Upper lobe of left lung (tissue), 6 donors: ENCODE results near the gene ZRANB2. TPM values are rescaled to one million over a fixed set of nuclear protein-coding genes. Genes with fewer than 3 reads are reported as not detected.

Source experiments
- ATAC-seq, 2 donors: fragments of 200-7000 bp; cut with Tn5 transposase; one replicate each; pipeline ENCODE4 v1.9.1; 2022; ENCODE audit warnings: mild to moderate bottlenecking in 2 of 2, moderate library complexity in 2 of 2; ENCODE audit not compliant: low FRiP score in 2 of 2
- DNase-seq, 2 donors: peaks; one replicate each; pipeline ENCODE4 v3.0.0-alpha.2; 2019 to 2020
- H3K27ac ChIP-seq, 4 donors: fragments of 200-600 bp; sonication (generic); one replicate each; pipeline ENCODE4 v1.5.1; 2016 to 2019
- H3K27me3 ChIP-seq, 4 donors: fragments of 200-600 bp; sonication (generic); one replicate each; pipeline ENCODE4 v1.5.1; 2017 to 2019
- H3K36me3 ChIP-seq, 4 donors: fragments of 200-600 bp; sonication (generic); one replicate each; pipeline ENCODE4 v1.5.1; 2016 to 2019
- H3K4me1 ChIP-seq, 4 donors: fragments of 200-600 bp; sonication (generic); one replicate each; pipeline ENCODE4 v1.5.1; 2018 to 2019
- H3K4me3 ChIP-seq, 4 donors: fragments of 200-600 bp; sonication (generic); one replicate each; pipeline ENCODE4 v1.5.1; 2017 to 2019; ENCODE audit warnings: mild to moderate bottlenecking in 2 of 4, moderate library complexity in 1 of 4
- H3K9me3 ChIP-seq, 4 donors: fragments of 200-600 bp; sonication (generic); one replicate each; pipeline ENCODE4 v1.5.1; 2018 to 2019
- EP300 ChIP-seq, 4 donors: sonication (generic); formaldehyde crosslinking; IDR thresholded peaks; one replicate each; pipeline ENCODE4 v1.5.1; 2017; ENCODE audit warnings: antibody characterized with exemption in 4 of 4, control low read depth in 2 of 4
- POLR2A ChIP-seq, 4 donors: fragments of 450-650 bp; IDR thresholded peaks; one replicate each; pipeline ENCODE4 v1.5.1; 2016 to 2017; ENCODE audit warnings: antibody characterized with exemption in 4 of 4, mild to moderate bottlenecking in 2 of 4
- POLR2AphosphoS5 ChIP-seq, 2 donors: sonication (generic); formaldehyde crosslinking; IDR thresholded peaks; one replicate each; pipeline ENCODE4 v1.5.1; 2017; ENCODE audit warnings: antibody characterized with exemption in 2 of 2
- WGBS, 2 donors: methylation state at CpG; one replicate each; pipeline ENCODE4 v1.1.5; 2017 to 2018; 5-methylcytosine and 5-hydroxymethylcytosine counted together
- total RNA-seq, 6 donors: library from RNA; depleted of rRNA in 4 of 6; stranded (reverse); fragments of >200 nt in 4 of 6; gene quantifications; one replicate each; pipeline versions ENCODE4 v1.1.0 to v1.2.1, GENCODE V29; 2016 to 2021
- TF ChIP-seq, protein P1 (sequence below), 6 experiments: fragments of 450-650 bp in 4 of 6; fragments of 200-600 bp in 2 of 6; sonication (generic) in 2 of 6; IDR thresholded peaks; one replicate each; pipeline ENCODE4 v1.5.1; 2016 to 2019; ENCODE audit warnings: antibody characterized with exemption in 6 of 6
- donor health status: DM: no; HTN: no; CAD: no; lungs with moderate emphysema.
- donor health status: DM: no; HTN: yes; CAD: no; lungs with severe emphysema.

The ZRANB2 gene
- total RNA-seq, 6 donors from 2014 or later: 51.3 to 203 (median 69.7) TPM

DNA sequence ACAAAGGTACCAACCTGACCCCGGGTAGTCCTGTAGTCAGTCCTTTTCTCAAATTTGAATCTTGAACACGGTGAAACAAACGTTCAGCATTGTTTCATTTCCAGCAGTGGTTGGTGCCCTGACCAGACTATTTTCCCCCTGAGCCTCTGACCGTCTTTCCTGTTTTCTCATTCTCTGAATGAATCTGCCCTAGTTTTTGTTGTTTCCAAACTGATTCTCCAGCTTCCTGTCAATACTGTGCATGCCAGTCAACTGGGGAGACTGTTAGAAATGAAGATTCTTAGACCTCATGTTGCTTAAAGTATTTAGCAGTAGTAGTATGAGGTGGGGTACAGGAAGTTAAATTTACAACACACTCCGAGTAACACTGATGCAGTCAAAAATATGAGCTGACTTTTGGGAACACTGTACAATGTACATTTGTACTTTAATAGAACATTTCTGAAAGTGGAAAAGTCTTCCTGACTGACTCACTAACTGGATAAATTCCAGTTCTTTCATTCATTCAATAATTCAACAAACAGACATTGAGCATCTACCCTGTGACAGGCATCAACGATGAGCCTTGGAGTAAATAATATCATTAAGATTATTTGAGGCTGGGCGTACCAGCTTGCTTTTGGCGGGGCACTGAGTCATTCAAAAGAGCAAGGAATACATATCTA, 26.0 kb upstream of the ZRANB2 start:
- Histone ChIP-seq H3K4me1 (no peaks in the 10 kb centered on the region), H3K27me3 (no peaks in the 10 kb centered on the region), H3K9me3 (no peaks in the 10 kb centered on the region), H3K27ac (no peak overlapping the region), H3K36me3 (no peaks in the 10 kb centered on the region), H3K4me3 (no peak overlapping the region)
- 82 to 88% methylated on average over 8 of the region's 8 CpGs for WGBS, 2 donors
- TF ChIP-seq, protein P1, sequence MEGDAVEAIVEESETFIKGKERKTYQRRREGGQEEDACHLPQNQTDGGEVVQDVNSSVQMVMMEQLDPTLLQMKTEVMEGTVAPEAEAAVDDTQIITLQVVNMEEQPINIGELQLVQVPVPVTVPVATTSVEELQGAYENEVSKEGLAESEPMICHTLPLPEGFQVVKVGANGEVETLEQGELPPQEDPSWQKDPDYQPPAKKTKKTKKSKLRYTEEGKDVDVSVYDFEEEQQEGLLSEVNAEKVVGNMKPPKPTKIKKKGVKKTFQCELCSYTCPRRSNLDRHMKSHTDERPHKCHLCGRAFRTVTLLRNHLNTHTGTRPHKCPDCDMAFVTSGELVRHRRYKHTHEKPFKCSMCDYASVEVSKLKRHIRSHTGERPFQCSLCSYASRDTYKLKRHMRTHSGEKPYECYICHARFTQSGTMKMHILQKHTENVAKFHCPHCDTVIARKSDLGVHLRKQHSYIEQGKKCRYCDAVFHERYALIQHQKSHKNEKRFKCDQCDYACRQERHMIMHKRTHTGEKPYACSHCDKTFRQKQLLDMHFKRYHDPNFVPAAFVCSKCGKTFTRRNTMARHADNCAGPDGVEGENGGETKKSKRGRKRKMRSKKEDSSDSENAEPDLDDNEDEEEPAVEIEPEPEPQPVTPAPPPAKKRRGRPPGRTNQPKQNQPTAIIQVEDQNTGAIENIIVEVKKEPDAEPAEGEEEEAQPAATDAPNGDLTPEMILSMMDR (IDR thresholded peaks at IDR 0.05): no peak
- TF ChIP-seq POLR2AphosphoS5 (IDR thresholded peaks at IDR 0.05): no peak
- no peak for TF ChIP-seq EP300 (IDR thresholded peaks at IDR 0.05)
- no peak for TF ChIP-seq POLR2A (IDR thresholded peaks at IDR 0.05)
- DNase-seq: no peak
- ATAC-seq: no peak

DNA sequence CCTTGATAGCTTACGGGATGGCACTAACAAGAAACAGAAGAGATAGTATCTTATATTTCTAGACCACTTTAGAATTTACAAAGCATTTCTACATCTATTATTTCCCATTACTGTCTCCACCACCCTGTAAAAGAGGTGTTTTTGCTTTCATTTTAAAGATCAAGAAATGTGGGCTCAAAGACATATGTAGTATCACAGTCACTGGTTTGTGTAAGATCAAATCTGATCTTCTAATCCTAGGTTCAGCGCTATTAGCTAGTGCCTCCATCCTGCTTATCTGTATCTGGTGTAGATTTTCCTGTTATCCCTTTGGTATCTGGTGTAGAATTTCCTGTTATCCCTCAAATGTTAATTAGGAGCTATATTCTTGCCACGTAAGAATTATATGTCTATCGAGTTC, 23.6 kb upstream of the ZRANB2 start:
- no peak overlapping the region for H3K27ac ChIP-seq
- DNase-seq (no peak), ATAC-seq (no peak)
- TF ChIP-seq EP300 (IDR thresholded peaks at IDR 0.05) (no peak), POLR2A (IDR thresholded peaks at IDR 0.05) (no peak), POLR2AphosphoS5 (IDR thresholded peaks at IDR 0.05) (no peak)
- TF ChIP-seq, protein P1 (IDR thresholded peaks at IDR 0.05): no peak
- no peak overlapping the region for H3K4me3 ChIP-seq
- H3K9me3 ChIP-seq: no peaks in the 10 kb centered on the region
- 90 to 94% methylated on average over 4 of the region's 4 CpGs for WGBS, 2 donors
- no peaks in the 10 kb centered on the region for H3K4me1 ChIP-seq
- no peaks in the 10 kb centered on the region for H3K36me3 ChIP-seq
- H3K27me3 ChIP-seq: no peaks in the 10 kb centered on the region

DNA sequence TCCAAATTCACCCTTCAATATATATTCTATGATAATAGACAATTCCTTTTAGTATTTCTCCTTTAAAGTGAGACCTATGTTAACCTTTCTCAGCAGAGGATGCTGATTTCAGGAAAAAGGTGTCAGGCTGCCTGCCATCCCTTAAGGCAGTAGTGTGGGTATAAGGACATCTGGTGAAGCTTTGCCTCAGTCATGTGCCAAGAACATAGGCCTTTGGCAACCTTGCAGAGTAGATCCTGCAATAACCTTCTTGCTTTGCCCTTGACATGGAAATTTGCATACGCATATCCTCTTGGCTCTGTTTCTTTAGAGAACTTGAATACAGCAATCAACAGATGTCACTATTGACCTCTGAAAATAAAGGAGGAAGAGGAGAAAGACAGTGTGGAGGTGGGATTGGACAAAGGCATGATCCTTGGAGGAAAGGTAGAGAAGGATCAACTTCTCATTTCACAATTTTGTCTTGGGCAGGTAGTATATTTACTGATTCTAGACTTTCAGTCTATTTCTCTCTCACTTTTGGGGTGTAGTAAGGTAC, 21.1 kb upstream of the ZRANB2 start:
- H3K4me1 ChIP-seq: no peaks in the 10 kb centered on the region
- H3K9me3 ChIP-seq: no peaks in the 10 kb centered on the region
- whole genome bisulfite sequencing, 2 donors: 95 to 97% methylated on average over 1 of the region's 1 CpG
- H3K27ac ChIP-seq: no peak overlapping the region
- no peak overlapping the region for H3K4me3 ChIP-seq
- H3K27me3 ChIP-seq: no peaks in the 10 kb centered on the region
- H3K36me3 ChIP-seq: no peaks in the 10 kb centered on the region
- ATAC-seq (no peak), DNase-seq (no peak)
- TF ChIP-seq POLR2A (IDR thresholded peaks at IDR 0.05) (no peak), POLR2AphosphoS5 (IDR thresholded peaks at IDR 0.05) (no peak), EP300 (IDR thresholded peaks at IDR 0.05) (no peak)
- TF ChIP-seq, protein P1 (IDR thresholded peaks at IDR 0.05): no peak

DNA sequence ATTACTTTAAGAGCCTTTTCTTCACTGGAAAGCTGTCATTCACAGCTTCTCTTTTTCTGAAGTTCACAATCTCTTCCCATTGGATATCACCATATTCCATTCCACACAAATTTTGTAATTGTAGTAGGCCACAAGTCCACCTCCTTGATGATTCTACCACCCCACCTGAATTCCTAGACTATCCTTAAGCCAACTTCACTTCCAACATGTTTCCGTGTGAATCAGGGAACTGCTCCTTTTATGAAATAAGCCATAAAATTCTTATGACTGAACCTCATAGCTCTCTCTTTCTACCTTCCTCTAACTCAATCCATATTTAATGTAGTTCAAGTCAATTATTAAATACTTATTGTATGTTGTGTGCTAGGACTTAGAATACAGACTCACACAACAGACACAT, 16.6 kb upstream of the ZRANB2 start:
- WGBS, 2 donors: 90 to 100% methylated on average over 1 of the region's 1 CpG
- no peak overlapping the region for H3K4me3 ChIP-seq

More for the DNA sequence above, 16.6 kb upstream of the ZRANB2 start:
- Histone ChIP-seq H3K4me1 (no peaks in the 10 kb centered on the region), H3K27me3 (no peaks in the 10 kb centered on the region), H3K27ac (no peak overlapping the region), H3K9me3 (no peaks in the 10 kb centered on the region), H3K36me3 (no peaks in the 10 kb centered on the region)
- ATAC-seq: no peak
- DNase-seq: no peak
- TF ChIP-seq POLR2AphosphoS5 (IDR thresholded peaks at IDR 0.05) (no peak), POLR2A (IDR thresholded peaks at IDR 0.05) (no peak), EP300 (IDR thresholded peaks at IDR 0.05) (no peak)
- TF ChIP-seq, protein P1 (IDR thresholded peaks at IDR 0.05): no peak
